B cell (primary cell): ENCODE measurements around the gene TMEM38A.
"Not testable (repeated sequence)": the region's sequence is repeated elsewhere in the genome, so short reads cannot be mapped to it uniquely, and the experiment has no call there.

ENCODE experiments used
- CTCF ChIP-seq: fragments of 200-600 bp; IDR thresholded peaks from one replicate; pipeline ENCODE4 v1.8.0; 2022; ENCODE audit warnings: antibody characterized with exemption, mild to moderate bottlenecking
- EZH2 ChIP-seq: IDR thresholded peaks from 2 replicates; pipeline ENCODE4 v1.6.1; 2012; ENCODE audit warnings: borderline replicate concordance, low read depth, mild to moderate bottlenecking, moderate library complexity, low read length; ENCODE audit not compliant: insufficient read depth, poor library complexity, severe bottlenecking

GRCh38 chr19:16668702-16669101, 7.8 kb downstream of the TMEM38A start:
- not testable (repeated sequence) for TF ChIP-seq CTCF, EZH2
